Neutrophil (primary cell): ENCODE results near the gene DPYD.

Experiments
- H3K27ac ChIP-seq: fragments of 200-600 bp; sonication (generic); 2 replicates; pipeline ENCODE4 v1.5.1; 2016; ENCODE audit warnings: mild to moderate bottlenecking, moderate library complexity
- H3K27me3 ChIP-seq: fragments of 200-600 bp; sonication (generic); 2 replicates; pipeline ENCODE4 v1.6.0; 2016; ENCODE audit warnings: mild to moderate bottlenecking
- H3K36me3 ChIP-seq: fragments of 200-600 bp; sonication (generic); 2 replicates; pipeline ENCODE4 v1.5.1; 2017
- H3K4me1 ChIP-seq, 2 experiments: fragments of 200-600 bp in 1 of 2; sonication (generic) in 1 of 2; 1 replicate in 1 of 2; 2 replicates in 1 of 2; pipeline versions ENCODE4 v1.5.1 to v1.6.1; 2013 to 2016; ENCODE audit warnings: low read depth in 1 of 2, low read length in 1 of 2, mild to moderate bottlenecking in 1 of 2, moderate library complexity in 1 of 2; ENCODE audit not compliant: control insufficient read depth in 1 of 2, insufficient read depth in 1 of 2
- H3K4me3 ChIP-seq, 2 experiments: fragments of 200-600 bp in 1 of 2; sonication (generic) in 1 of 2; 1 replicate in 1 of 2; 2 replicates in 1 of 2; pipeline ENCODE4 v1.5.1; 2013 to 2016; ENCODE audit warnings: low read depth in 1 of 2, low read length in 1 of 2, mild to moderate bottlenecking in 1 of 2, moderate library complexity in 1 of 2
- H3K9me3 ChIP-seq: fragments of 200-600 bp; sonication (generic); 2 replicates; pipeline ENCODE4 v1.5.1; 2016
- CTCF ChIP-seq: fragments of 200-600 bp; sonication (generic); IDR thresholded peaks from 2 replicates; pipeline ENCODE4 v1.5.1; 2016; ENCODE audit warnings: antibody characterized with exemption

DPYD gene

GRCh38 chr1:97529600-97529999 lies 391.2 kb downstream of the DPYD start:
- no peaks in the 10 kb centered on the region for H3K36me3 ChIP-seq

DNA sequence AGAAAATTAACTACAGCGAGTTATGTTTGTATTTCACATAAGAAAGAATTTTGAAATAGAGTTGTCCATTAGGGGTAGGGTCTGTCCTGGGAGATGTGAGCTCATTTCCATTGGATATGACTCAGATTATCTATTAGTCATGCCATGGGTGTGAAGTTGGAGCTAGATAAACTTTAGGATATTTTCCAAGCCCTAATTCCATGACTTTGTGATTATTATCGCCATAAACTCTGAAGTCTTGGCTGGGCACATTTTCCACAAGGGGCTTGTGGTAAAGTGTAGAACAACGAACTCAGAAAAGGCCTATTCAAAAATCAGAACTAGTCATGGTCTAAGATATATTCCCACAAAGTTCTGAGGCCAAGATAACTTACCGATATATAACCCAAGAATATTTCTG lies 396.6 kb downstream of the DPYD start:
- Histone ChIP-seq H3K9me3 (no peaks in the 10 kb centered on the region), H3K4me1 (no peaks in the 10 kb centered on the region), H3K36me3 (no peaks in the 10 kb centered on the region), H3K27me3 (no peaks in the 10 kb centered on the region), H3K27ac (no peak overlapping the region), H3K4me3 (no peak overlapping the region)
- no peak for TF ChIP-seq CTCF

More at GRCh38 chr1:97529600-97529999, 391.2 kb downstream of the DPYD start:
- Histone ChIP-seq H3K27ac (no peak overlapping the region), H3K9me3 (no peaks in the 10 kb centered on the region), H3K4me1 (no peaks in the 10 kb centered on the region), H3K27me3 (no peaks in the 10 kb centered on the region), H3K4me3 (no peak overlapping the region)
- TF ChIP-seq CTCF: no peak

- Histone ChIP-seq H3K27ac (no peak overlapping the region), H3K27me3 (no peaks in the 10 kb centered on the region), H3K4me1 (no peaks in the 10 kb centered on the region), H3K4me3 (no peak overlapping the region), H3K9me3 (no peaks in the 10 kb centered on the region), H3K36me3 (no peaks in the 10 kb centered on the region)
- no peak for TF ChIP-seq CTCF
Measured at GRCh38 chr1:97516588-97516987, 404.2 kb downstream of the DPYD start.

GRCh38 chr1:97508653-97509218 lies 412.1 kb downstream of the DPYD start:
- Histone ChIP-seq H3K27ac (no peak overlapping the region), H3K27me3 (no peaks in the 10 kb centered on the region), H3K36me3 (no peaks in the 10 kb centered on the region), H3K4me3 (no peak overlapping the region), H3K4me1 (no peaks in the 10 kb centered on the region), H3K9me3 (no peaks in the 10 kb centered on the region)
- TF ChIP-seq CTCF: no peak

GRCh38 chr1:97507863-97508262 lies 413.0 kb downstream of the DPYD start:
- no peak for TF ChIP-seq CTCF
- no peak overlapping the region for H3K27ac ChIP-seq
- no peaks in the 10 kb centered on the region for H3K36me3 ChIP-seq
- H3K27me3 ChIP-seq: no peaks in the 10 kb centered on the region
- H3K4me3 ChIP-seq: no peak overlapping the region
- no peaks in the 10 kb centered on the region for H3K4me1 ChIP-seq
- no peaks in the 10 kb centered on the region for H3K9me3 ChIP-seq

DNA sequence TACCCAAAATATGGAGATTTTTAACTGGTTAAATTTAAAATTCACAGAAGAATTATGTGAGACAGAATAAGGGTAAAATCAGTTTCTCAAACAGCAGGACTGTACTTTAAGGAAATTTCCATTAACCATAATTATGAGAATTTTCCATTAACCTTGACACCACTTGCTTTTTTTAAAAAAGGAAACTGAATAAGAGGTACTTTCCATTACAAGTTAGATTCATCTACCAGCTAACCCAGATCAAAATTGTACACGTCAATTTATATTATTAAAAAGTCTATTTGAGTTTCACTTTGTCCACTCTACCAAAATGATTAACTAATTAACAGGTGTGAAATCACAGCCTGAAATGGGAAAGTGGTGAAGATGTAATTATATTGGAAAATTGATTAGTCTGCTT lies 414.5 kb downstream of the DPYD start:
- Histone ChIP-seq H3K9me3 (no peaks in the 10 kb centered on the region), H3K4me3 (no peak overlapping the region), H3K4me1 (no peaks in the 10 kb centered on the region), H3K36me3 (no peaks in the 10 kb centered on the region), H3K27me3 (no peaks in the 10 kb centered on the region), H3K27ac (no peak overlapping the region)
- TF ChIP-seq CTCF: no peak
